Stromal cell of bone marrow (primary cell): ENCODE data around the gene SLC4A5.

Experiments used
- DNase-seq: peaks from one replicate; pipeline ENCODE4 v3.0.0-alpha.2; 2012; ENCODE audit warnings: low read depth

Gene SLC4A5, protein sequence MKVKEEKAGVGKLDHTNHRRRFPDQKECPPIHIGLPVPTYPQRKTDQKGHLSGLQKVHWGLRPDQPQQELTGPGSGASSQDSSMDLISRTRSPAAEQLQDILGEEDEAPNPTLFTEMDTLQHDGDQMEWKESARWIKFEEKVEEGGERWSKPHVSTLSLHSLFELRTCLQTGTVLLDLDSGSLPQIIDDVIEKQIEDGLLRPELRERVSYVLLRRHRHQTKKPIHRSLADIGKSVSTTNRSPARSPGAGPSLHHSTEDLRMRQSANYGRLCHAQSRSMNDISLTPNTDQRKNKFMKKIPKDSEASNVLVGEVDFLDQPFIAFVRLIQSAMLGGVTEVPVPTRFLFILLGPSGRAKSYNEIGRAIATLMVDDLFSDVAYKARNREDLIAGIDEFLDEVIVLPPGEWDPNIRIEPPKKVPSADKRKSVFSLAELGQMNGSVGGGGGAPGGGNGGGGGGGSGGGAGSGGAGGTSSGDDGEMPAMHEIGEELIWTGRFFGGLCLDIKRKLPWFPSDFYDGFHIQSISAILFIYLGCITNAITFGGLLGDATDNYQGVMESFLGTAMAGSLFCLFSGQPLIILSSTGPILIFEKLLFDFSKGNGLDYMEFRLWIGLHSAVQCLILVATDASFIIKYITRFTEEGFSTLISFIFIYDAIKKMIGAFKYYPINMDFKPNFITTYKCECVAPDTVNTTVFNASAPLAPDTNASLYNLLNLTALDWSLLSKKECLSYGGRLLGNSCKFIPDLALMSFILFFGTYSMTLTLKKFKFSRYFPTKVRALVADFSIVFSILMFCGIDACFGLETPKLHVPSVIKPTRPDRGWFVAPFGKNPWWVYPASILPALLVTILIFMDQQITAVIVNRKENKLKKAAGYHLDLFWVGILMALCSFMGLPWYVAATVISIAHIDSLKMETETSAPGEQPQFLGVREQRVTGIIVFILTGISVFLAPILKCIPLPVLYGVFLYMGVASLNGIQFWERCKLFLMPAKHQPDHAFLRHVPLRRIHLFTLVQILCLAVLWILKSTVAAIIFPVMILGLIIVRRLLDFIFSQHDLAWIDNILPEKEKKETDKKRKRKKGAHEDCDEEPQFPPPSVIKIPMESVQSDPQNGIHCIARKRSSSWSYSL

DNA sequence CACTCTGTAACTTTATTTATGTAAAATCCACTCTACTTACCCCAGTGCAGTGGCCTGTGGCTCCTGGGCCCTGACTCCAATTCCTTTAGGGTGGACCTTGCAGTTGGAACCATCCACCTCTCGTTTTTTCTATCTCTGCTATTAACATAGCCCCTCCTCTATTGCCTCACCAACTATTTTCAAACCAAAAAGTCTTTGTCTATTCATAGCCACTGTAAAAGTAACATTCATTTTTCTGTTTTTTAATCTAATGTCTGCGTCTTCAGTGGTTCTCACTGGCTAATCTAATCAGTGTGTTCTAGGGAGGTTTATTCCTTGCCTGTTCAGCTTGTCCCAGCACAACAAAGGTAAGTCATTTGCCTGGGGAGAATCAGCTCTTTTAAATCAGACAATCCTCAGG, at the start of gene SLC4A5:
SLC4A5 (minus strand) TSS at position 101 of the 400 bp plus-strand sequence. CDS start 28,393 bp downstream, outside the sequence.
- DNase-seq = no peak

DNA sequence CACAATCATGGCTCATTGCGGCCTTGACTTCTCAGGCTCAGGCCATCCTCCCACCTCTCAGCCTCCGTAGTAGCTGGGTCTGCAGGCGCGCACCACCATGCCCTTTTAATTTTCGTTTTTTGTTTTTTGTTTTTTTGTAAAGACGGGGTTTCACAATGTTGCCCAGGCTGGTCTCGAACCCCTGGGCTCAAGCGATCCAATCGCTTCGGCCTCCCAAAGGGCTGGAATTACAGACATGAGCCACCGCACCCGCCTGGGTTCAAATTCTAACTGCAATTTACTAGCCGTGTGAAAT, 49.2 kb upstream of the SLC4A5 start:
- no peak for DNase-seq

DNA sequence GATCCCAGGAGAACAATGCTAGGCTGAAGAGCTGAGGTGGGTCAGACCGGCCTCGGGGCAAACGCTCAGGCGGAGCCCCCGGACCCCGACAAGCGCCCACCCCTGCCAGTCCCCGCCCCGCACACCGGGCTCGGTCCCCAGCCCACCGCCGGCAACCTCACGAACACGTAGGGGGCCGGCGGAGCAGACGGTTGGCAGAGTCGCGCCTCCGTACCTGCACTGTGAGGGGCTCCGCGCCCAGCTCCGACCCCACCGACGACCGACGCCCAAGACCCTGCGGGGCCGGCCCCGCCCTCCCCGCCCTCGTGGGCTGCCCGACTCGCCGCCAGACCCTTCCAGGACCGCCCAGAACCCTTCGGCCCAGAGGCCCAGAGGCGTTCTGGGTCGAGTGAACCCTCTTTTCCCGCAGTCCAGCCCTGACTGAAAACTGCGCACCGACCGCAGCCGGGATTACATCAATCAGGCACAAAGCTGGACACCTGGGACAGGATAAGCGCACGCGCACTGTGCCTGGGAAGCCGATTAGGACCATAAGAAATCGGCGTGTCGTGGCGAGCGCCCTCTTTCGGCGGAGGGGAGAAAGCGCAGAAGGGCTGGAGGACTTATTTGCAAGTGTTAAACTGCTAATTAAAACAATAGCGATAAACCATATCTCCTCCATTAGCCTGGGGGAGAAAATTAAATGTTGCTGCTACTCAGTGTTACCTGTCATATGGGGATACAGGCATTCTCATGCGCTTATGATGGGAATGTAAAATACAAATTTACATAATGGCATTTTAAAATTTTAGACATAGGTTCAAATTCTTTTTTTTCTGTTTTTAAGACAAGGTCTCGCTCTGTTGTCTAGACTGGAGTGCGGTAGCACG, 48.6 kb upstream of the SLC4A5 start:
- peak; percentile 70 for DNase-seq

DNA sequence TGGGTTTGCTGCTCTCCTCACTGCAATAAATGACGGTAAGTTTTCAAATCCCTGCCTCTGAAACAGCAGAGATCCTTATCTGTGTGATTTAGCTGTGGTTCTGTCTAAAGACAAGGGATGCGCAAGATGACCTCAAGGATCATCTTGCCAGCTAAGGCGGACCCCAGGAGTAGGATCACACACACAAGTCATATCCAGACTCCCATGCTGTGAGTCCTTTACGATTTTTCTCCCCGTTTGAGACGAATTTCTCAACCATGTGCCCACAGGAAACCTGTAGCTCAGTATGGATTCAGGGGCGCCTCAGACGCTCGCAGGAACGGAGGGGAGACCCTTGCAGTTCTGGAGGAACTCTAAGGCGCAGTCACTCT, 48.0 kb upstream of the SLC4A5 start:
- no peak for DNase-seq

DNA sequence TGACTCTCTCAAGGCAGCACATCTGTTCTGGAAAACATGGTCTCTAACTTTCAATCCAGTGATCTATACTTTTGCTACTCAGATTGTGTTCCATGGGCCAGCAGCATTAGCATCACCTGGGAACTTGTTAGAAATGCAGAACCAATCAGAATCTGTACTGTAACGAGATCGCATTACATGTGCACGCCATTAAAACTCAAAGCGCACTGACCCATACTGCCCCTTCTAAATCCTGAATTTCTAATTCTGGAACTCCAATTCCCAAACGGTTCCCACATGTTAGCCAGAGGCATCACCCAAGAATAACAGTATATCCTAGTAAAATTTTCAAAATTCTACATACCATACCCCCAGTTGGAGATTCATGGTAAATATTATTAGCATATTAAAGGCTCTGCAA, 47.4 kb upstream of the SLC4A5 start:
- no peak for DNase-seq

DNA sequence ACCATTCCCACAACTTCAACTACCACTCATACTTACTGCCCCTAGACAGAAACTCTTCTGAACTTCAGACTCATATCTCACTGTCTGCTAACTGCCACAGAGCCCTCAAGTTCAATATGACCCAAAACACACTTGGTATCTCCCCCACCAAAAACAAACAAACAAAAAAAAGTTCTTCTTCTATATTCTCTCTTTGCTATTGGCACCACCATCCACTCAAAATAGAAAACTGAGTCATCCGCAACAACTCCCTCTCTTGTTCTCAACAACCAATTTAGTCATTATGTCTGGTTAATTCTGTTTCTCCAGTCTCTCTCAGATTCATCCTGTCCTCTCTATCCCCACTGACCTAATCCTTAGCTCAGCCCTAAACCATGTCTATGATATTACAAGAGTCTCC, 44.1 kb upstream of the SLC4A5 start:
- DNase-seq = peak; percentile 33

DNA sequence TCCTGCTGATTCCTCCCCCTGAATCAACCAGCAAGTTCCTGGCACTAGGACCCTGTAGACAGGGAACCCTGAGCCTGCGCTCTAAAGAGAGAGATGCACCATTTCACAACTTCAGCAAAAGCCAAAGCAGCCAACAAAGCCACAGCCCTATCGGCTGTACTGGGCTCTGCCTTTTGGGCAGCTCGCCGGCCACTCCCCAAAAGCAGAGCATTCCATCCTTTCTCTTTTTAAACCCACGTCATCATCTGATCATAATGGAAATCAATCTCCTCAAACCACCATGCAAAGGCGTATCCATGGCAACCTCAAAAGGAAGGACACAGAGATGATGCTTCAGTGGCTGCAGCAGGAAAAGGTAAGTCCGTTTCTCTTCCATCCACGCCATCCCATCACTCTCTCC, 42.2 kb upstream of the SLC4A5 start:
- no peak for DNase-seq

DNA sequence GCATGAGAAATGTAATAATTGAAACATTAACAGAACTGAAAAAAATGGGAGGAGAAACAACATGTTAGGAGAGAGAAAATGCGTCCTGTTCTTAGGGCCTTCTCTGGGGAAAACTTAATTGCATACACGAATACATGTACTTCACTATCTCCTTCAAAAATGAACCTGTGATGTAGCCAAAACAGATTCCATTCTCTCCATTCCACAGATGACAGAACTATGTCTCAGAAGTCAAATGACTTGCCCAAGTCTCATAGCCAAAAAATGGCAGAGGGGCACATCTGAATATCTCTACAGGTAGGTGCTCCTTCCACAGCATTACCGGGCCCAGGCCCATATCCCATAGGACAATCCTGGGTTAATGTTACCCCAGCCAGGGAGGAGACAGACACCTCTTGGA, 40.8 kb upstream of the SLC4A5 start:
- DNase-seq = no peak

DNA sequence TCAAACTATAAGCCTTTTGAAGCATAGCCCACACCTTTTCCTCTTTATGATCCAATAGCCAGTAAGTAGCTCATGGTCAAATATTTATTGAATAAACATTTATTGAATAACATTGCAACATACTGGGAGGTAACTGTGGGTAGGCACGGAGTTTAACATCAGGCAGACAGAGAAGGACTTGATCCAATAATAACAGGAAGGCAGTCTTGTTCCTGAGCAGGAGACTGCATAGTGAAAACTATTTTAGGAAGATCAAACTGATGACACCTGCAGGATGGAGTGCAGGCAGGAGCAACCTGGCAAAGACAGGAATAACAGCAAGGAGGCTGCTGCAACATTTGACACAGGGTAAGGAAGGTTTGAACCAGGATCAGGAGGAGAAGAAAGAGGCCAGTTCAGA, 40.0 kb upstream of the SLC4A5 start:
- peak; percentile 37 for DNase-seq

DNA sequence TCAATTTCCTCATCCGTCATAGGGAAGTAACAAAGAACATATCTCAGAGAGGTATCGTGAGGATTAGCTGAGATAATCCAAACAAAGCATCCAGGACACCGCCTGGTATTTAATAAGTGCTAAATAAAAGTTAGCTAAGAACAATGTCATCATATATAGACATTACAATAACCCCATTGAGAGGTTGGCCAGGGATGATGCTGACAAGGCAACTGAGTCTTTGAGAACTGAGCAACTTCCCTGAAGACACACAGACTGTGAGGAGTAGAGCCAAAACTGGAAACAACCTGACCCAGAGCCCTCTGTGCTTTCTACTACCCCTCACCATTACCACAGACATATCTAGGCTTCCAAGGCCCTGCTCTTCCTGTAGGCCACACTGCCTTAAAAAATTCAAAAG, 38.5 kb upstream of the SLC4A5 start:
- no peak for DNase-seq

DNA sequence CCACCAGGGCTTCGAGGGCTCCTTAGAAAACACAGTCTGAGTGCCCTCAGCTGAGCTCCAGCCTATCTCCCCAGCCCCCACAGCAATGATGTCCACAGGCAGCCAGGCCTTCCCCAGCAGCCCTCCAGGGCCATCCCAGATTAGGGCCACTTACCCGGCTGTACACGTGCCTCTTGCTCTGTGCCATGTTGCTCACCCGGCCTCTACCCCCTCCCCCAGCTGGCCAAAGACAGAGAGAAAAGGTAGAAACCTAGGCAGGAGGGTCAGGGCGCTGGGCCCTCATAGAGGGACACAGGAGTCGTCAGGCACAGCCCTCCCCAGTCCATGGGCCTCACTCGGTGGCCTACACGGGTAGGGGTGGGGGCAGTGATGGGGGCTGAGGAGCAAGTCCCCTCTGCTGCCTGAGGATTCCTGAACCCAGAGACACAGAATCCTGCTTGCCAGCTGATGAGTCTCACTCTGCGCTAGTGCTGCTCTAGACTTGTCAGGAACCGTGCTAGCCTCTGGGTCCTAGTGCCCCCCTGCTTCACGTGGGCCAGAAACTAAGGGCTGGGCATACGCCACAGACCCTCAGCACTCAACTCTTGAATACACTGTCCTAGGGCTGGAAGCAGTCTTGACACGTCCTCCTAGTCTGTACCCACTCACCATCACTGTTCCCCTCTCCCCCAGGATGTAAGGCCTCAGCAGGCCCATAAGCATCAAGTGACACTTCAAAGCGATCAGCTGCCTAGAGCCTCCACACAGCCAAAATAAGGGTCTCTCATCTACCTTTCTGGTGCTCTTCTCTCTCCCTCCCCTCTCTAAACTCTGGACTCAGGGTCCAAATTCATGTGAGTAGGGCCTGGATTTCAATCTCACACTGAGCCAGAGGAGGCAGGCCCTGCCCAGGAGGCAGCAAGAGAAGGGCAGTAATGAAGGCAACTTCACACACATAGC, 36.9 kb upstream of the SLC4A5 start, which contains the start of gene DCTN1:
DCTN1 (minus strand) TSS at position 461 of the 939 bp plus-strand sequence; CDS start at position 187, 274 bp downstream.
- peak; percentile 52 for DNase-seq

DNA sequence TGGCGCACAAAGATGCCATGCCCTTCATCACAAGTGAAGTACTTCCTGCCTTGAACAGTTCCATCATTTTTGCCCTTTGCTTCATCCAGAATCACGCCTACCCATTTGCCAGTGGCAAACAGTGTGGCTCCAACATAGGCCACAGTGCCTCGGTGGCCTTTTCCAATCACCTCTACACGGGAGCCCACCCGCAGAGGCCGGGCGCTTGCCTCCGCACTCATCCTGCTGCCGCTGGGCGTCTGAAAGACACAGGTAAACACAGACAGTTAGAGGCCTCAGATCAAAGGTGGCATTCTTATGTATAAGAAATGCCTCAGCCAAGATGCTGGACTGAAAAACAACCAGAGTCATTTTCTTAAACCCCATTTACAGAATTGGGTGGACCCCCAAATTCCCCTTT, 34.8 kb upstream of the SLC4A5 start:
- no peak for DNase-seq

DNA sequence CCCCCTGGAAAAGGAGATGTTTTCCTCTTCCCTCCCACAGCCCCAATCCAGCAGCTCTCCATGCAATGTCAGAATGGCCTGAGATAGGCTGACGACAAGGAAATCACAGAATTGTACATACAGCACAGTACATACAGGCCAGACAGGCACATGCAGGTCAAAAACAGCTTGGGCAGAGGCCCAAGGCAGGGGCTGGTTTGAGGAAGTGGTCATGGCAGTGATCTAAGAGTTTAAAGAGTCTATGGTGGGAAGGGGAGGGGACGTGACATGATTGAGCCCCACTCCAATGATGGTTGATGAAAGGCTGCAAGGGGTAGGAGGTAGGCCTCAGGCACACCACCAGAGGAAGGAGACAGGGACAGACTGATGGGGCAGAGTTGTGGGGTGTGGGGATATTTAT, 32.6 kb upstream of the SLC4A5 start:
- no peak for DNase-seq

DNA sequence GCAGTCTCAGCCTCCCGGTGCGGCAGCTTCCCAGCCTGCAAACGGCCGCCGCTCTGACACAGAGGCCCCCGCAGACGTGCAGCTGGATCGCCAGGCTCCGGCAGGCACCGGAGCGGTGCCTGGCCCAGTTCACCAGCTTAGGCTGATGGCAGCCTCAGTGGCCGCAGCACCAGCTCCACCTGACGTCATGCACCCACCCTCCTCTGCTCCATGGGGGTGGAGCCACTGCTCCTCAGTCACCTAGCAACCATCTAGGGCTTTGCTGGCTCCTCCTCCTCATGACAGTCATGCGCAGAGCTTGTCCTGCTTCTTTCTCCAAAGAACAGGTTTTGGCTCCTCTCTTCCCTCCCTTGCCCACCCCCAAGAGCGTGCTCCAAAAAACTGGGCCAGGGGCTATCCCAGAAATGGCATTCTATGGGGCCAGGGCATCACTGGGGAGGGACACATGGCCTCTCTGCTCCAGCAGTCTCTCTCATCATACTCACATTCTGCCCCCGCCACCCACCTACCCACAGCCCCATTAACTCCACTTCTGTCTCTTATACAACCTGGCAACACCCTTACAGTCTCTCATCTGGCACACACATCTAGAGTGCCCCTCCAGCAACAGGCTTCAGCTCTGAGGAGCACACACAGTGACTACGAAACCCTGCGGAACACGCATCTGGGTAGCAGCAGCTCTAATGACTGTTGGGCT, 31.4 kb upstream of the SLC4A5 start:
- peak; percentile 47 for DNase-seq

DNA sequence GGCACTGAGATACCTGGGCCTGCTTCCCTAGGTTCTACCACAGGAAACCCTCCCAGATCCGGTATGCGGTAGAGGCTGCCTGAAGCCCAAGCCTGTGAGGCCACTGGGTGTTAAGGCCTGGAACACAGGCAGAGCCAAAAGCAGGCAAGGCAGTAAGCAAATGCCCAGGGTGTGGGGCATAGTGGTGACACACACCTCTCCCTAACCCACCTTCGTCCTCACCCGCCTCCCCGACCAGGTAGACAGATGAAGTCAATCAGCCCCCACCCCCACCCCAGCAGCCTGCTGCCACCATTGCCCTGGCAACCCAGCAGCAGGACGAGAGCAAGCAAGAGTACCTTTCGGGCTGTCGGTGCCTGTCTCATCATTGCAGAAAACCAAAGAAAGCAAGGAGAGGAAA, 30.8 kb upstream of the SLC4A5 start:
- DNase-seq = no peak

DNA sequence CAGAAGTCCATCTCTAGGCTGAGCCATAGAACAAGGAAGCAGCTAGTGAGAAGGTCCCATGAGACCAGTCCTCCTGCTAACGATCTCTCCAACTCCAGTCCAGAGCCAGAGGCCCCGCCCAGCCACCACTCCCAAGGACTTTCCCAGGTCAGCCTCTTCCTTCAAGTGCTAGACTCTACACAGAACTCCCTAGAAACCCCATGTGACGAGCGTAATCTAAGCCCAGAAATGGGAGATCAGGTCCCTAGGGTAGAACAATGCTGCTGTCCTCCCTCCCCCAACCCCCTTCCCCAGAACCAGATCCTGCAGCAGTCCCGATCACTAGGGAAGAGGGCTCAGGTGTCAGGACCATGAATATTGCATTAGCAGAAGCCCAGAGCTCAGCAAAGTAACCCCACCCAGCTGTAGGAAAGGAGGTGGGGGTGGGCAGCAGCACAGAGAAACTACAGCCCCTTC, 30.0 kb upstream of the SLC4A5 start:
- DNase-seq = peak; percentile 48

DNA sequence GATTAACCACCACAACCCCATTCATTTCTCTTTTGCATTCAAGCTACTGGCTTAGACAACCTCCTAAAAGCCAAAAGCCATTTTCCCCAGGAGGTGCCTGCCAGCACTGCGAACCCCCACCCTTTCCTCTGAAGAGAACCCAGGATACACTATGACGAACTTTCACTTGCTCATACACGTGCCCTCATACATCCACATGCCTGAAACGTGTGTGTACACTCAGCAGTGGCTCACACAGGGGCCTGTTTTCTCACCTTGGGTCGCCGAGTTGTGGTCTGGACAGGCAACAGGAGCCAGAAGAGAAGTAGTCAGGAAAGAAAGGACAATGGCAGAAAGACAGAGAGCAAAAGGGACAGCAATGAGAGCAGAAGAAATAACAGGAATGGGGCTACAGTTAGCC, 29.5 kb upstream of the SLC4A5 start:
- no peak for DNase-seq

DNA sequence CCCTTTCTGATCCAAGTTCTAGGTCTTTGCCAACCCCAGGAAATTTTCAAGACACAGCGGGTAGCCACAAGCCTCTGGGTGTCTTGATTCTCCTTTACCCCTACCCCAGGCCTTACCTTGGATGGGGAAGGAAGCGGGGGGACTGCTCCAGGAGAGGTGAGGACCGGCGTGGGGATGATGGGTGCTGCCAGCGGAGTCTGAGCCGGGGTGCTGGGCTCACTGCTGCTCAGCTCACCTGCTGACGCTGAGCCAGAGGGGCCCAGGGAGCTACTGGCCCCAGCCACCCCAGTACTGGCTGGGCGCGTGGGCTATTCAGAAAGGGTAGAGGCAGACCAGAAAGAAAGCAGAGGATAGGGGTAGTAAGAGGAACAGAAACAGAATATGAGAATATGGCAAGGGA, 28.2 kb upstream of the SLC4A5 start:
- no peak for DNase-seq

DNA sequence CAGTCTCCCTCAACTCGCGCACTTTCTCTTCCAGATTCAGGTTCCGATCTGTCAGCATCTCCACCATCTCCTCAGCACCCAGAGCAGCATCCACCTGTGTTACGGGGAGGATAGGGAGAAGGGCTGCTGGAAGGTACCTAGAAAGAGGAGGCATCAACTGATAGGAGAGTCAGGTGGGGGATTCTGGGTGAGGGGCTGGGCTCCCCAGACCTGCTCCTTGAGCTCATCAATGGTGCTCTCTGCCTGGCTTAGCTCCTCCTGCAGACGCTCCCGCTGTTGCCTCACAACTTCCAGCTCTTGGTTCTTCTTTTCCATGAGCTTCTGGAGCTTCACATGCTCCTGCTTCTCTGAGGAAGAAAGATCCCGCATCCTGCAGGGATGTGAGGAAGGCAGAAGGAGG, 26.8 kb upstream of the SLC4A5 start:
- DNase-seq = no peak

DNA sequence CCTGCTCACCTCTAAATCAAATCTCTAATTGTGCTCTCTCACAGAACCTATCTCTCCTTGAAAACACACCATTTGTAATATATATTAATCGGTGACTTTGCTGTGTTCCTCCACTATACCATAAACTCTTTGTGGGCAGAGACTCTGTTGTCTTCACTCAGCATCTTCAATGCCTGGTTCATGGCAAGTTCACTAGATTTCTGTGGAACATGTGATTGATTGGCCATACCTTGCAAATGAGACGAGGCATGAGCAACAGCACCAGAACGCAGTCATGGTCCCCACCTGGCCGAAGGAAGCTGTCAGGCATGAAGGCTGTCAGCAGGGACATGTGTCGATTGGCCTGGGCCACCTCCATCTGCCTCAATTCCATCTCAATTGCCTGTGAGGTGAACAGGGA, 25.3 kb upstream of the SLC4A5 start:
- no peak for DNase-seq
